ENCODE data around the gene PRR33. TPM values are rescaled to one million over a fixed set of nuclear protein-coding genes. Genes with fewer than 3 reads are reported as not detected.
"Not testable (repeated sequence)": the region's sequence is repeated elsewhere in the genome, so short reads cannot be mapped to it uniquely, and the experiment has no call there.

PRR33 gene
- polyA plus RNA-seq (2011; rRNA removed) (not detected in 2 replicates), polyA minus RNA-seq (2011; rRNA and poly(A)+ RNA removed) (not detected in 2 replicates)

- Histone ChIP-seq H3K27me3 (ENCODE audit: control insufficient read depth, insufficient read depth, low read length) (0 out of 2 replicates have a peak, but pooled peaks cover under 1% of the 10 kb centered on the region), H3K4me3 (ENCODE audit: low read depth, low read length) (no peak within 1 kb of the TSS), H3K36me3 (ENCODE audit: control insufficient read depth, insufficient read depth, low read length) (no peaks in the 10 kb centered on the region)
- no peak for TF ChIP-seq CTCF (IDR thresholded peaks at IDR 0.05; ENCODE audit: insufficient read depth, low read depth, low read length)
- DNase-seq (ENCODE audit: low read depth): no peak
- POLR2A ChIA-PET: interaction anchor here (0.6 kb wide), 1 partner anchor 29 kb away, joined by 9 read pairs; no protein-coding TSS in a partner anchor
- CTCF ChIA-PET: interaction anchor here (0.8 to 1.3 kb wide), 3 partner anchors 9 to 212 kb away, joined by 3 to 5 read pairs (median 3); no protein-coding TSS in a partner anchor
Measured at GRCh38 chr11:1891831-1892115, at the start of gene PRR33. PRR33 (minus strand) TSS chr11:1891895; CDS start chr11:1890584, 1,311 bp downstream.

- H3K36me3 ChIP-seq (ENCODE audit: control insufficient read depth, insufficient read depth, low read length); DNase-seq (ENCODE audit: low read depth); CTCF ChIA-PET; H3K27me3 ChIP-seq (ENCODE audit: control insufficient read depth, insufficient read depth, low read length); POLR2A ChIA-PET; H3K4me3 ChIP-seq (ENCODE audit: low read depth, low read length): not testable (repeated sequence)
Measured at GRCh38 chr11:1939788-1940187, 48.1 kb upstream of the PRR33 start.

- TF ChIP-seq CTCF (IDR thresholded peaks at IDR 0.05; ENCODE audit: insufficient read depth, low read depth, low read length): no peak
- no peaks in the 10 kb centered on the region for H3K27me3 ChIP-seq (ENCODE audit: control insufficient read depth, insufficient read depth, low read length)
- no peak overlapping the region for H3K4me3 ChIP-seq (ENCODE audit: low read depth, low read length)
- no peak for DNase-seq (ENCODE audit: low read depth)
- H3K36me3 ChIP-seq (ENCODE audit: control insufficient read depth, insufficient read depth, low read length): no peaks in the 10 kb centered on the region
- ChIA-PET CTCF (interaction anchor here (0.6 kb wide), 1 partner anchor 242 kb away, joined by 3 read pairs; the partner anchor contains the start of gene KRTAP5-6), POLR2A (no interaction called here)
Measured at GRCh38 chr11:1939006-1939625, 47.4 kb upstream of the PRR33 start.

- ChIA-PET CTCF (interaction anchor here (0.6 kb wide), 1 partner anchor 241 kb away, joined by 3 read pairs; the partner anchor contains the start of gene KRTAP5-6), POLR2A (no interaction called here)
- no peak for TF ChIP-seq CTCF (IDR thresholded peaks at IDR 0.05; ENCODE audit: insufficient read depth, low read depth, low read length)
- Histone ChIP-seq H3K27me3 (ENCODE audit: control insufficient read depth, insufficient read depth, low read length) (no peaks in the 10 kb centered on the region), H3K4me3 (ENCODE audit: low read depth, low read length) (no peak overlapping the region), H3K36me3 (ENCODE audit: control insufficient read depth, insufficient read depth, low read length) (no peaks in the 10 kb centered on the region)
- no peak for DNase-seq (ENCODE audit: low read depth)
Measured at GRCh38 chr11:1938343-1939005, 46.8 kb upstream of the PRR33 start.

- Histone ChIP-seq H3K27me3 (ENCODE audit: control insufficient read depth, insufficient read depth, low read length) (no peaks in the 10 kb centered on the region), H3K36me3 (ENCODE audit: control insufficient read depth, insufficient read depth, low read length) (no peaks in the 10 kb centered on the region), H3K4me3 (ENCODE audit: low read depth, low read length) (no peak overlapping the region)
- TF ChIP-seq CTCF (IDR thresholded peaks at IDR 0.05; ENCODE audit: insufficient read depth, low read depth, low read length): no peak
- ChIA-PET CTCF (no interaction called here), POLR2A (no interaction called here)
- no peak for DNase-seq (ENCODE audit: low read depth)
Measured at GRCh38 chr11:1937616-1938342, 46.1 kb upstream of the PRR33 start.
